DND-41 (cell line): ENCODE measurements around the gene LRRC25.

Source experiments
- CTCF ChIP-seq: IDR thresholded peaks from 2 replicates; pipeline ENCODE4 v1.5.1; 2012; ENCODE audit warnings: borderline replicate concordance, low read length, moderate library complexity, mild to moderate bottlenecking; ENCODE audit not compliant: poor library complexity, severe bottlenecking; ENCODE audit errors: extremely low read depth
- EZH2 ChIP-seq: IDR thresholded peaks from 3 replicates; pipeline ENCODE4 v1.6.1; 2012; ENCODE audit warnings: borderline replicate concordance, low read depth, mild to moderate bottlenecking, moderate library complexity, low read length, inconsistent platforms; ENCODE audit not compliant: severe bottlenecking

GRCh38 chr19:18437491-18438330 lies 40.3 kb upstream of the LRRC25 start, which contains the start of gene ISYNA1:
- TF ChIP-seq CTCF = no peak
- TF ChIP-seq EZH2 = no peak
